Activated naive CD8-positive, alpha-beta T cell (primary cell): ENCODE results near the gene RFX7.

Source experiments
- H3K27ac Mint-ChIP-seq: one replicate; pipeline ENCODE4 v1.8.0; 2021; ENCODE audit warnings: mixed read lengths
- H3K27me3 Mint-ChIP-seq: one replicate; pipeline ENCODE4 v1.8.0; 2021; ENCODE audit warnings: mixed read lengths
- H3K36me3 Mint-ChIP-seq: one replicate; pipeline ENCODE4 v1.8.0; 2021; ENCODE audit warnings: mixed read lengths
- H3K4me1 Mint-ChIP-seq: one replicate; pipeline ENCODE4 v1.8.0; 2021; ENCODE audit warnings: low read depth, mixed read lengths
- H3K4me3 Mint-ChIP-seq: one replicate; pipeline ENCODE4 v1.8.0; 2021; ENCODE audit warnings: mild to moderate bottlenecking, mixed read lengths
- H3K9me3 Mint-ChIP-seq: one replicate; pipeline ENCODE4 v1.8.0; 2021; ENCODE audit warnings: low read depth, mixed read lengths

Gene RFX7

DNA sequence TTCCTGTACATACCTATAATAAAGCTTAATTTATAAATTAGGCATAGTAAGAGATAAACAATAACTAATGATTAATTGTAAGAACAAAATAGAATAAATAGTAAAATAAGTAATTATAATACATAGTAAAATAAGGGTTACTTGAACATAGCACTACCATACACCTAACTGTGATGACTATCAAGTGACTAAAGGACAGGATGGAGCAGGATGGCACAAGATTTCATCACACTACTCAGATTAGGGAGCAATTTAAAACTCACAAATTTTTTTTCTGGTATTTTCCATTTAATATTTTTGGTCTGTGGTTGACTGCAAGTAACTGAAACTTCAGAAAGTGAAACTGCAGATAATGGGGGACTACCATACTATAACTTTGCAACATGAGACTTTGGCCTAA lies 14.8 kb downstream of the RFX7 start:
- Mint-ChIP-seq H3K4me1 (peaks cover 16% of the 10 kb centered on the region), H3K36me3 (peaks cover 41% of the 10 kb centered on the region), H3K9me3 (peaks cover 20% of the 10 kb centered on the region), H3K27ac (no peak overlapping the region), H3K27me3 (no peaks in the 10 kb centered on the region), H3K4me3 (no peak overlapping the region)

- no peak overlapping the region for H3K27ac Mint-ChIP-seq
- H3K4me1 Mint-ChIP-seq, result peaks cover 16% of the 10 kb centered on the region
- no peak overlapping the region for H3K4me3 Mint-ChIP-seq
- H3K36me3 Mint-ChIP-seq, result peaks cover 36% of the 10 kb centered on the region
- H3K9me3 Mint-ChIP-seq, result peaks cover 19% of the 10 kb centered on the region
- no peaks in the 10 kb centered on the region for H3K27me3 Mint-ChIP-seq
Observed at GRCh38 chr15:56228352-56228751, 15.3 kb downstream of the RFX7 start.

DNA sequence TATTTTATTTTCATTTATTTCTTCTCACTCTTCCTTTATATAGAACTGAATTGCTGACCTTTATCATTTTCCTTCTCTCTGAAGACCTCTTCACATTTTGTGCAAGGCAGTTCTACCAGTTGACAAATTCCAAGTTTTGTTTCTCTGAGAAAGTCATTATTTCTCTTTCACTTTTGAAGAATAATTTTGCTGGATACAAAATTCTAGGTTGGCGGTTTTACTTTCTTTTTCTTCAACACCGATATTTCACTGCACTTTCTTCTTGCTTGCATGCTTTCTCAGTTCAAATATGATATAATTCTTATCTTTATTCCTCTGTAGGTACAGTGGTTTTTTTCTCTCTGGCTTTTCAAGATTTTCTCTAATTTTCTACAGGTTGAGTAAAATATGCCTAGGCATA lies 15.9 kb downstream of the RFX7 start:
- Mint-ChIP-seq H3K27ac (no peak overlapping the region), H3K4me3 (no peak overlapping the region), H3K9me3 (peaks cover 18% of the 10 kb centered on the region), H3K4me1 (peaks cover 15% of the 10 kb centered on the region), H3K36me3 (peaks cover 31% of the 10 kb centered on the region), H3K27me3 (no peaks in the 10 kb centered on the region)

DNA sequence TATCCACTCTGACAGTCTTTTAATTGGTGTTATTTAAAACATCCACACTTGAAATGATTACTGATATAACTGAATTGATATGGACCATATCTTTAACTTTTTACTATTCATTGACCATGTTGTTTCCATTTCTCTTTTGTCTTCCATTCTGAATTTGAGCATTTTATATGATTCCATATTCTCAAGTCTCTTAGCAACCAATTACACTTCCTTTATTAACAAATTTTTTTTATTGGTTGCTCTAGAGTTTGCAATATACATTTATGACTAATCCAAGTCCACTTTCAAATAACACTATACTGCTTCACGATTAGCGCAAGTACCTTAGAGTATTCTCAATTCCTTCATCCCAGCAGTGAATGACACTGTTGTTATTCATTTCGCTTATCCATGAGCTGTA lies 16.4 kb downstream of the RFX7 start:
- Mint-ChIP-seq H3K4me1 (peaks cover 16% of the 10 kb centered on the region), H3K27ac (no peak overlapping the region)

DNA sequence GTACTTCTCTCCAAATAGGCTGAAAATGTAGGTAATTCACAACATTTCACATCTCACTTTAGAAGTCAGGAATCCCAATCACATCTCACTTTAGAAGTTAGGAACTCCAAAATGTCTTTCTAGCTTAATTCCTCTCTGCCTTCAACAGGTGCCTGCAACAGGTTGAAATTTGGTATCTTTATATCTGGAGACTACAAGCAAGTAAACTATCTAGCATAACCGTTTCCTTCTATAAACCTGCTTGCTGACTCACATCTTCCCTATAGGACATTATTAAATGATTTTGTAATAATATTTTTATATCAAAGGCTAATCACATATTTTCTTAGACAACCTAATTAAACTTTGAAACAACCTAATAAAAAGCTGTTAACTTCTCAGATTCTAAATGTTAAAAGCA lies 18.2 kb downstream of the RFX7 start:
- H3K4me1 Mint-ChIP-seq, result peaks cover 16% of the 10 kb centered on the region
- no peaks in the 10 kb centered on the region for H3K27me3 Mint-ChIP-seq
- H3K36me3 Mint-ChIP-seq, result peaks cover 30% of the 10 kb centered on the region
- no peak overlapping the region for H3K4me3 Mint-ChIP-seq
- no peak overlapping the region for H3K27ac Mint-ChIP-seq
- peaks cover 19% of the 10 kb centered on the region for H3K9me3 Mint-ChIP-seq

More for the DNA sequence above, 16.4 kb downstream of the RFX7 start:
- no peak overlapping the region for H3K4me3 Mint-ChIP-seq
- H3K9me3 Mint-ChIP-seq, result peaks cover 22% of the 10 kb centered on the region
- no peaks in the 10 kb centered on the region for H3K27me3 Mint-ChIP-seq
- H3K36me3 Mint-ChIP-seq, result peaks cover 31% of the 10 kb centered on the region

- H3K4me1 Mint-ChIP-seq, result peaks cover 16% of the 10 kb centered on the region
- no peak overlapping the region for H3K27ac Mint-ChIP-seq
- peaks cover 20% of the 10 kb centered on the region for H3K9me3 Mint-ChIP-seq
- no peak overlapping the region for H3K4me3 Mint-ChIP-seq
- no peaks in the 10 kb centered on the region for H3K27me3 Mint-ChIP-seq
- peaks cover 23% of the 10 kb centered on the region for H3K36me3 Mint-ChIP-seq
Observed at GRCh38 chr15:56222302-56222701, 21.4 kb downstream of the RFX7 start.

DNA sequence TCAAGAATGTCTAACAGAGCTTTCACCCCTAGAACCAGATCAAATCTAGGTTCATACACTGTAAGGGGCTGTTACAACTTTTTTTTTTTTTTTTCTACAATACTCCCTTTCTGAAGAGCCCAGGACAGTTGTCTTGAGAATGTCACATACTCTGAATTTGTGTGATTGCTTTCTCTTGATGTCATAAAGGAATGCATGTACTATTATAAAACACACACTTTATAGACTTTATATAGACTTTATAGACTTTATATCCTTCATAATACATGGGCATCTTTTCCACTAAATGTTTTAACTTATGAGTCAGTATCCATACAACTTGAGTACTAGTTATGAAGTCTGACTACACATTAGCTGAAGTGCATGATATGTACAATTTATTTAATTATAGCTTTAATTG lies 26.3 kb downstream of the RFX7 start:
- Mint-ChIP-seq H3K9me3 (peaks cover 16% of the 10 kb centered on the region), H3K4me1 (peaks cover 7% of the 10 kb centered on the region), H3K27ac (no peak overlapping the region), H3K4me3 (no peak overlapping the region), H3K36me3 (peaks cover 25% of the 10 kb centered on the region), H3K27me3 (no peaks in the 10 kb centered on the region)

DNA sequence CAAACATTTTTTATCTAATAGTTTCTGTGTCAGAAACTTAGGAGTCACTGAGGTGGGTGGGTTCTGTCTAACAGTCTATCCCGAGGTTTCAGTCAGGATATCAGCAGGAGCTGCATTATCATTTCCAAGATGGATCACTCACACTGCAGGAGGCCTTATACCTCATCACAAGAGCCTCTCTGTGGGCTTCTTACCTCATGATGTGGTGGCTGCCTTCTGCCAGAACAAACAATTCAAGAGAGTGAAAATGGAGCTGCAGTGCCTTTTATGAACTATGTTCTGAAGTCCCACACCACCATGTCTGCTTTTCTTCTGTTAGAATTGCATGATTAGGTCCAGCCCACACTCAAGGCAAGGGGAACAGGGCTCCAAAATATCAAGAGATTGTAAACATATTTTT lies 27.9 kb downstream of the RFX7 start:
- Mint-ChIP-seq H3K4me3 (no peak overlapping the region), H3K36me3 (peaks cover 31% of the 10 kb centered on the region), H3K9me3 (peaks cover 25% of the 10 kb centered on the region), H3K4me1 (peaks cover 13% of the 10 kb centered on the region), H3K27me3 (no peaks in the 10 kb centered on the region), H3K27ac (no peak overlapping the region)

GRCh38 chr15:56211960-56212550 lies 31.6 kb downstream of the RFX7 start:
- Mint-ChIP-seq H3K9me3 (peaks cover 24% of the 10 kb centered on the region), H3K4me3 (no peak overlapping the region), H3K27me3 (no peaks in the 10 kb centered on the region), H3K4me1 (peaks cover 35% of the 10 kb centered on the region), H3K27ac (peak overlapping the region; percentile 13), H3K36me3 (peaks cover 19% of the 10 kb centered on the region)

- no peak overlapping the region for H3K27ac Mint-ChIP-seq
- peaks cover 24% of the 10 kb centered on the region for H3K9me3 Mint-ChIP-seq
- H3K4me1 Mint-ChIP-seq, result peaks cover 42% of the 10 kb centered on the region
- no peak overlapping the region for H3K4me3 Mint-ChIP-seq
- no peaks in the 10 kb centered on the region for H3K27me3 Mint-ChIP-seq
- H3K36me3 Mint-ChIP-seq, result peaks cover 19% of the 10 kb centered on the region
Observed at GRCh38 chr15:56211064-56211463, 32.6 kb downstream of the RFX7 start.

GRCh38 chr15:56208641-56209155 lies 35.0 kb downstream of the RFX7 start:
- Mint-ChIP-seq H3K36me3 (peaks cover 19% of the 10 kb centered on the region), H3K4me1 (peaks cover 61% of the 10 kb centered on the region), H3K27ac (peak overlapping the region; percentile 83), H3K27me3 (no peaks in the 10 kb centered on the region), H3K4me3 (peak overlapping the region; percentile 66), H3K9me3 (peaks cover 21% of the 10 kb centered on the region)

- peak overlapping the region; percentile 83 for H3K27ac Mint-ChIP-seq
- peaks cover 21% of the 10 kb centered on the region for H3K9me3 Mint-ChIP-seq
- H3K4me1 Mint-ChIP-seq, result peaks cover 64% of the 10 kb centered on the region
- H3K4me3 Mint-ChIP-seq, result peak overlapping the region; percentile 66
- peaks cover 17% of the 10 kb centered on the region for H3K36me3 Mint-ChIP-seq
- H3K27me3 Mint-ChIP-seq, result no peaks in the 10 kb centered on the region
Observed at GRCh38 chr15:56208185-56208584, 35.5 kb downstream of the RFX7 start.

GRCh38 chr15:56207711-56208110 lies 36.0 kb downstream of the RFX7 start:
- Mint-ChIP-seq H3K4me3 (peak overlapping the region; percentile 46), H3K27ac (peak overlapping the region; percentile 83)

DNA sequence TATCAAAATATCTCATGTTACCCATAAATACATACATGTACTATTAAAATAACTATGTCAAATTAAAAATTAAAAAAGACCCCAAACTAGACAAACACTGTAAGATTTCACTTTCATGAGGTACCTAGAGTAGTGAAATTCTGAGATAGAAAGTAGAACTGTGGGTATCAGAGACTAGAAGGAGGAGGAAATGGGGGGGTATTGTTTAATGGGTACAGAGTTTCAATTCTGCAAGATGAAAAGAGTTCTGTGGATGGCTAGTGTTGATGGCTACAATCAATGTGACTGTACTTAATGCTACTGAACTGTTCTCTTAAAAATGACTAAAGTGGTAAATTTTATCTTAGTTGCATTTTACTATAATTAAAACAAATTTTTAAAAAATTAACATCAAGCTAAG lies 36.6 kb downstream of the RFX7 start:
- Mint-ChIP-seq H3K27me3 (no peaks in the 10 kb centered on the region), H3K36me3 (peaks cover 14% of the 10 kb centered on the region), H3K4me1 (peaks cover 69% of the 10 kb centered on the region), H3K4me3 (peak overlapping the region; percentile 44), H3K9me3 (peaks cover 17% of the 10 kb centered on the region), H3K27ac (peak overlapping the region; percentile 83)

More at GRCh38 chr15:56207711-56208110, 36.0 kb downstream of the RFX7 start:
- peaks cover 18% of the 10 kb centered on the region for H3K36me3 Mint-ChIP-seq
- peaks cover 69% of the 10 kb centered on the region for H3K4me1 Mint-ChIP-seq
- no peaks in the 10 kb centered on the region for H3K27me3 Mint-ChIP-seq
- H3K9me3 Mint-ChIP-seq, result peaks cover 21% of the 10 kb centered on the region

GRCh38 chr15:56205061-56205876 lies 38.4 kb downstream of the RFX7 start:
- peaks cover 2% of the 10 kb centered on the region for H3K9me3 Mint-ChIP-seq
- peaks cover 3% of the 10 kb centered on the region for H3K36me3 Mint-ChIP-seq
- H3K4me1 Mint-ChIP-seq, result peaks cover 74% of the 10 kb centered on the region
- no peak overlapping the region for H3K4me3 Mint-ChIP-seq
- no peaks in the 10 kb centered on the region for H3K27me3 Mint-ChIP-seq
- peak overlapping the region; percentile 59 for H3K27ac Mint-ChIP-seq
